ENCODE data around the gene PAN3. TPM values are rescaled to one million over a fixed set of nuclear protein-coding genes. Genes with fewer than 3 reads are reported as not detected.

Gene PAN3
- total RNA-seq, 1 experiment from 2014 or later, result 24.8 TPM

DNA sequence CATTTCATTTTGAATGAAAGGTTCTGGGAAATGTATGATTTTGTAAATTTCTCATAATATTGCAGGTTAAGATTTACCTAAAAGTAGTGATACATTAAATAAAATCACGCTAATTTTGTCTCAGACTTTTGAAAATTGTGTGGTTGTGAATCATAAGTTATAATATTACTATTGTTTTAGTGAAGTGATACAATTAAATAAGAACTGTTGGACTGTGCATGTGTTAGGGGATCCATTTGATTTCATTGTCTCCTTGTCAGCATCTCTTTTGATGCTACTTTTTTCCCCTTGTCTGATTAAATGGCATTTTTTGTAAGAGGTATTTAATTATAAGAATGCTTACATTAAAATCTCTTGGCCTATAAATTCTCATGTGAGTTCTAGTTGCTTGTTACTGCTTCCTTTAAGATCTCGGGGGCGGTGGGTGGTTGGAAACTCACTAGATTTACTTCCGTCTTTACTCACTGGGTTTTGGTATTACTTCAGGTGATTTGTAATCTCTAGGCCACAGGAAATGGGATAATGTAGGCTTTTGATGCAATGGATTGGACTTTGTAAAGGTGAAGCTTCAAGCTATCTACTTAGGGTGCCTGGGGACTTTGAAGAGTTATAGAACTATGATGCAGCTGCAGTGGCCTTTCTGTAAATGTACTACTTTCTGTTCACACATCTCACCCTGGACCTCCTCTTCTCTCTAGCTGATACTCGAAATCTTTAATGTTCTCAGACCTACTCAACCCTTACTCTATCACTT is 66.5 kb downstream of the PAN3 start:
- Mint-ChIP-seq H3K27me3 (ENCODE audit: unreplicated experiment) (no peaks in the 10 kb centered on the region), H3K9me3 (ENCODE audit: low read depth, unreplicated experiment) (no peaks in the 10 kb centered on the region), H3K4me1 (ENCODE audit: low read depth, unreplicated experiment) (no peaks in the 10 kb centered on the region), H3K4me3 (ENCODE audit: low read depth, unreplicated experiment) (no peak overlapping the region), H3K36me3 (ENCODE audit: insufficient read depth, unreplicated experiment) (no peaks in the 10 kb centered on the region), H3K27ac (ENCODE audit: unreplicated experiment) (no peak overlapping the region)
- CTCF ChIA-PET, result interaction anchor here (0.6 kb wide), 1 partner anchor 1425 kb away, joined by 3 read pairs; no protein-coding TSS in a partner anchor
- no peak for DNase-seq
- TF ChIP-seq, protein P1, sequence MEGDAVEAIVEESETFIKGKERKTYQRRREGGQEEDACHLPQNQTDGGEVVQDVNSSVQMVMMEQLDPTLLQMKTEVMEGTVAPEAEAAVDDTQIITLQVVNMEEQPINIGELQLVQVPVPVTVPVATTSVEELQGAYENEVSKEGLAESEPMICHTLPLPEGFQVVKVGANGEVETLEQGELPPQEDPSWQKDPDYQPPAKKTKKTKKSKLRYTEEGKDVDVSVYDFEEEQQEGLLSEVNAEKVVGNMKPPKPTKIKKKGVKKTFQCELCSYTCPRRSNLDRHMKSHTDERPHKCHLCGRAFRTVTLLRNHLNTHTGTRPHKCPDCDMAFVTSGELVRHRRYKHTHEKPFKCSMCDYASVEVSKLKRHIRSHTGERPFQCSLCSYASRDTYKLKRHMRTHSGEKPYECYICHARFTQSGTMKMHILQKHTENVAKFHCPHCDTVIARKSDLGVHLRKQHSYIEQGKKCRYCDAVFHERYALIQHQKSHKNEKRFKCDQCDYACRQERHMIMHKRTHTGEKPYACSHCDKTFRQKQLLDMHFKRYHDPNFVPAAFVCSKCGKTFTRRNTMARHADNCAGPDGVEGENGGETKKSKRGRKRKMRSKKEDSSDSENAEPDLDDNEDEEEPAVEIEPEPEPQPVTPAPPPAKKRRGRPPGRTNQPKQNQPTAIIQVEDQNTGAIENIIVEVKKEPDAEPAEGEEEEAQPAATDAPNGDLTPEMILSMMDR (IDR thresholded peaks at IDR 0.05; ENCODE audit: unreplicated experiment), result no peak
- intact Hi-C loops (cut with micrococcal nuclease; ENCODE audit: unreplicated experiment), result loop anchor here (10.0 kb wide), 1 partner anchor 60 kb away; no protein-coding TSS in a partner anchor
- BruUV-seq (replicated peaks), result no TSS peak

DNA sequence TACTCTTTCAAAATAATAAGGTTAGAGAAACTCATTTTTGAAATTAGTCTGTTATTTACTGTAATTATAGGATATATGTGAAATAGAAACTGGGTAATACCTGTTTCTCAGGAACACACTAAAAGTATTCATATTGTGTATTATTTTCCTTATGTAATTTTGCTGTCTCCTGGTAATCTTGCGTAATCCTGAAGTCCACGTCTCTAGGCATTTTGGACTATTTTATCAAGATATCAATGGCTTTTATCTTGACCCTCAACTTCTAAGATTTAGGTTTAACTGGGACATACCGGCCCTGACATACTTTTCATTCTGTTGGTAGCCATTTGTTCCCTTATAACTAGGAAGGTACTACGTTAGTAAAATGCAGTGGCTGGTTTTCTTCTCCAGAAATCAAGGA is 80.3 kb downstream of the PAN3 start:
- no peak overlapping the region for H3K27ac Mint-ChIP-seq (ENCODE audit: unreplicated experiment)
- no peaks in the 10 kb centered on the region for H3K36me3 Mint-ChIP-seq (ENCODE audit: insufficient read depth, unreplicated experiment)
- intact Hi-C loops (cut with micrococcal nuclease; ENCODE audit: unreplicated experiment), result no loop called here
- DNase-seq, result no peak
- no peaks in the 10 kb centered on the region for H3K27me3 Mint-ChIP-seq (ENCODE audit: unreplicated experiment)
- TF ChIP-seq, protein P1 (IDR thresholded peaks at IDR 0.05; ENCODE audit: unreplicated experiment), result no peak
- H3K4me1 Mint-ChIP-seq (ENCODE audit: low read depth, unreplicated experiment), result no peaks in the 10 kb centered on the region
- no TSS peak for BruUV-seq (replicated peaks)
- no peaks in the 10 kb centered on the region for H3K9me3 Mint-ChIP-seq (ENCODE audit: low read depth, unreplicated experiment)
- no peak overlapping the region for H3K4me3 Mint-ChIP-seq (ENCODE audit: low read depth, unreplicated experiment)
- CTCF ChIA-PET, result no interaction called here

DNA sequence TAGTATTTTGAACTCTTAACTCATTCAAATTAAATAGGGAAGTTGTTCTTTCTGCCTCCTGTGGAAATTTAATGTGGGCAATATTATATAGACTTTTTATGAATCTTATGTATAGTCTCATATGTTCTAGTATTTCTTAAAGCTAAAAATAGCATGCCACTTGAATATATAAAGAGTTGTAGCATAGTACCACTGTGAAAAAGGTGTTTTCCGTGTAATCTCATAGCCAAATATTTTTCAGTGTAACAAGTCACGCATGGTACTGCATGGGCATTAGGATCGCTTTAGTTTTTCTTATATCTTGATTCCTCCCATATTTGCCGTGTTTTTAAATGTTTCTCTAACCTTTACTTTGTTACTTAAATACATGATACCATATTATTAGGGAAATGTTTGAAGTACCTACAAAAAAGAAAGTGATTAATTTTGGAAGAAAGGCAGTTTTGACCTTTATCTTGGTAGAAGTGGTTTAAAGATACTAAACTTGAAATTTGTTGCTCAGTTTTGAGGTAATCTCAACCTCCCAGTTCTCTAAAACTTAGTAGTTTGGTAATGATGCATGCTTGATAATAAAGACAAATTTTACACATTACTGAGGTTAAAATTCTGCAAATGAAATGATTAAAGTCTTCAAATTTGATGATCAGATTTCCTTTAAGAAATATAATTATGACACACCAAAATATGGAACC is 81.2 kb downstream of the PAN3 start:
- CTCF ChIA-PET, result no interaction called here
- Mint-ChIP-seq H3K36me3 (ENCODE audit: insufficient read depth, unreplicated experiment) (no peaks in the 10 kb centered on the region), H3K9me3 (ENCODE audit: low read depth, unreplicated experiment) (no peaks in the 10 kb centered on the region), H3K27me3 (ENCODE audit: unreplicated experiment) (no peaks in the 10 kb centered on the region), H3K4me3 (ENCODE audit: low read depth, unreplicated experiment) (no peak overlapping the region), H3K27ac (ENCODE audit: unreplicated experiment) (no peak overlapping the region), H3K4me1 (ENCODE audit: low read depth, unreplicated experiment) (no peaks in the 10 kb centered on the region)
- DNase-seq, result no peak
- TF ChIP-seq, protein P1 (IDR thresholded peaks at IDR 0.05; ENCODE audit: unreplicated experiment), result no peak
- intact Hi-C loops (cut with micrococcal nuclease; ENCODE audit: unreplicated experiment), result no loop called here
- no TSS peak for BruUV-seq (replicated peaks)

DNA sequence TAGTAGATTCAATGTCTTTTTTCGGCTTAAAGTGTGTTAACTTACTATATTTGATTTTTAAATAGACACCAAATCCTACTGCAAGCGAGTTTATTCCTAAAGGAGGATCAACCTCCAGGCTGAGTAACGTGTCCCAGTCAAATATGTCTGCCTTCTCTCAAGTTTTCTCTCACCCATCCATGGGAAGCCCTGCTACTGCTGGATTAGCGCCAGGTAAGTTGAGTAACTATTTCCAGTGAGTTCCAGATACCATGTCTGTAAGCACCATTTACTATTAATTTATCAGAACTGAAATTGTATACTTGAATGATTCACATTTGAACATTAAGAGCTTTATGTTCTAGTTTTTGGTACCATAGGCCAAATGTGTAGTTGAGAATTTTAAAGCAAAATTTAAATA is 81.8 kb downstream of the PAN3 start:
- Mint-ChIP-seq H3K4me3 (ENCODE audit: low read depth, unreplicated experiment) (no peak overlapping the region), H3K4me1 (ENCODE audit: low read depth, unreplicated experiment) (no peaks in the 10 kb centered on the region), H3K9me3 (ENCODE audit: low read depth, unreplicated experiment) (no peaks in the 10 kb centered on the region), H3K27ac (ENCODE audit: unreplicated experiment) (no peak overlapping the region), H3K27me3 (ENCODE audit: unreplicated experiment) (no peaks in the 10 kb centered on the region), H3K36me3 (ENCODE audit: insufficient read depth, unreplicated experiment) (no peaks in the 10 kb centered on the region)
- intact Hi-C loops (cut with micrococcal nuclease; ENCODE audit: unreplicated experiment), result no loop called here
- TF ChIP-seq, protein P1 (IDR thresholded peaks at IDR 0.05; ENCODE audit: unreplicated experiment), result no peak
- DNase-seq, result no peak
- no TSS peak for BruUV-seq (replicated peaks)
- CTCF ChIA-PET, result no interaction called here

Data from Calu3 (cell line).